Body of pancreas (tissue), 4 donors: Measurements from ENCODE around the gene ZIC4.

Experiments
- CTCF ChIP-seq, 7 experiments: fragments of 450-650 bp in 4 of 7; fragments of 200-600 bp in 3 of 7; sonication (generic) in 3 of 7; IDR thresholded peaks; one replicate each; pipeline ENCODE4 v1.5.1; 2016 to 2019; ENCODE audit warnings: antibody characterized with exemption in 7 of 7
- POLR2A ChIP-seq, 3 donors: fragments of 450-650 bp; IDR thresholded peaks; one replicate each; pipeline ENCODE4 v1.6.1; 2016; ENCODE audit warnings: antibody characterized with exemption in 3 of 3, mild to moderate bottlenecking in 2 of 3

- TF ChIP-seq POLR2A (IDR thresholded peaks at IDR 0.05) (no peak), CTCF (IDR thresholded peaks at IDR 0.05) (no peak)
Observed at GRCh38 chr3:147413686-147414389, 7.5 kb upstream of the ZIC4 start.
